Germinal center (tissue), 1 donor: ENCODE measurements around the gene ETNK1.
"Not testable (repeated sequence)": the region's sequence is repeated elsewhere in the genome, so short reads cannot be mapped to it uniquely, and the experiment has no call there.

Experiments used
- DNase-seq: peaks from one replicate; pipeline ENCODE4 v3.0.0; 2012; ENCODE audit warnings: mixed read lengths, low spot score

ETNK1 gene

GRCh38 chr12:22689876-22690275 is 64.9 kb downstream of the ETNK1 start:
- no peak for DNase-seq

DNA sequence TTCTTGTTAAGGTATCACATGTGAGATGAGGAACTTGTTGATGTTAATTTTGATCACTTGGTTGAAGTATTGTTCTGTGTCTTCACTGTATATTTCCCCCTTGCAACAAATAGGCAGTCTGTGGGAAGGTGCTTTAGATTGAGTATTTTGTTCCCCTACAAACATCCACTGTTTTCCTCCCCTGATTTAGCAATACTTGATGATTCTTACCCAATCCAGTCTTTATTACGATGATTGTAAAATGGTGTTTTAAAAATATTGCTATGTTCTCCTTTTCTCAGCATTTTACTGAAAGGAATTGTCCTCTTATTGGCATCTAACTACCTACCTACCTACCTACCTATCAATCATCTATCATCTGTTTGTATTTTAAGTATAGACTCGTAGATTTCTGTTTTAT is 66.3 kb downstream of the ETNK1 start:
- no peak for DNase-seq

DNA sequence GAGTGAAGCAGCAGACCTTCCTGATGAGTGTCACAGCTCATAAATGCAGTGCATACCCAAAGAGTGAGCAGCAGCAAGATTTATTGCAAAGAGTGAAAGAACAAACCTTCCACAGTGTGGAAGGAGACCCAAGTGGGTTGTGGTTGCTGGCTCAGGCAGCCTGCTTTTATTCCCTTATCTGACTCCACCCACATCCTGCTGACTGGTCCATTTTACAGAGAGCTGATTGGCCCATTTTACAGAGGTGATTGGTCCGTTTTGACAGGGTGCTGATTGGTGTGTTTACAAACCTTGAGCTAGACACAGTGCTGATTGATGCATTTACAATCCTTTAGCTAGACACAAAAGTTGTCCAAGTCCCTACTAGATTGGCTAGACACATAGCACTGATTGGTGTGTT is 67.5 kb downstream of the ETNK1 start:
- not testable (repeated sequence) for DNase-seq

DNA sequence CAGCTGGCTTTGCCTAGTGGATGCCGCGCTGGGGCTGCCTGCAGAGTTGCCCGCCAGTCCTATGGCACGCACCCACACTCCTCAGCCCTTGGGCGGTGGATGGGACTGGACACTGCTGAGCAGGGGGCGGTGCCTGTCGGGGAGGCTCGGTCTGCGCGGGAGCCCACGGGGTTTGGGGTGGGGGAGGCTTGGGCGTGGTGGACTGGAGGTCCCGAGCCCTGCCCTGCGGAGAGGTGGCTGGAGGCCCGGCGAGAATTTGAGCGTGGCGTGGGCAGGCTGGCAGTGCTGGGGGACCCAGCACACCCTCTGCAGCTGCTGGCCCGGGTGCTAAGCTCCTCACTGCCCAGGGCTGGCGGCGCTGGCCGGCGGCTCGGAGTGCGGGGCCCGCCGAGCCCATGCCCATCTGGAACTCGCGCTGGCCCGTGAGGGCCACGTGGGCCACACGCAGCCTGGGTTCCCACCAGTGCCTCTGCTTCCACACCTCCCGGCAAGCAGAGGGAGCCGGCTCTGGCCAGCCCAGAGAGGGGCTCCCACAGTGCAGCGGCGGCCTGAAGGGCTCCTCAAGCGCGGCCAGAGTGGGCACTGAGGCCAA is 68.1 kb downstream of the ETNK1 start:
- no peak for DNase-seq

DNA sequence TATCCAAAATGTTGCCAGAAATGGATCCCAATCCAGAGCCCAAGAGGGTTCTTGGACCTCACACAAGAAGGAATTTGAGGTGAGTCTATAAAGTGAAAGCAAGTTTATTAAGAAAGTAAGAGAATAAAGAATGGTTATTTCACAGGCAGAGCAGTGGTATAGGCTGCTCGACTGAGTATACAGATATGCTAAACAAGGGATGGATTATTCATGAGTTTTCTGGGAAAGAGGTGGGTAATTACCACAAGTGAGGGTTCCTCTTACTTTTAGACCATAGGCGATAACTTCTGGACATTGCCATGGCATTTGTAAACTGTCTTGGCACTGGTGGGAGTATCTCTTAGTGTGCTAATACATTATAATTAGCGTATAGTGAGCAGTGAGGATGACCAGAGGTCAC is 73.6 kb downstream of the ETNK1 start:
- DNase-seq, result no peak

DNA sequence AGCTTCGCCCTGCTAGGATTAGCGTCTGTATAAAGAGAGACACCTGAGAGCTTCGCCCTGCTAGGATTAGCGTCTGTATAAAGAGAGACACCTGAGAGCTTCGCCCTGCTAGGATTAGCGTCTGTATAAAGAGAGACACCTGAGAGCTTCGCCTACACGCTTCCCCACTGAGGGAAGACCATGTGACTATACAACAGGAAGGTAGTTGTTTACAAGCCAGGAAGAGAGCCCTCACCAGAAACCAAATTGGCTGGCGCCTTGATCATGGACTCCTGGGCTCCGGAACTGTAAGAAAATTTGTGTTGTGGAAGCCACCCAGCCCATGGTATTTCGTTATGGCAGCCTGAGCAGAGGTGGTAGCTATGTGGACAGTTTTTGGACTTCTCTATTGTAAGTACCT is 74.7 kb downstream of the ETNK1 start:
- DNase-seq, result not testable (repeated sequence)

GRCh38 chr12:22700106-22700505 is 75.1 kb downstream of the ETNK1 start:
- no peak for DNase-seq

GRCh38 chr12:22701216-22701809 is 76.3 kb downstream of the ETNK1 start:
- DNase-seq, result not testable (repeated sequence)

DNA sequence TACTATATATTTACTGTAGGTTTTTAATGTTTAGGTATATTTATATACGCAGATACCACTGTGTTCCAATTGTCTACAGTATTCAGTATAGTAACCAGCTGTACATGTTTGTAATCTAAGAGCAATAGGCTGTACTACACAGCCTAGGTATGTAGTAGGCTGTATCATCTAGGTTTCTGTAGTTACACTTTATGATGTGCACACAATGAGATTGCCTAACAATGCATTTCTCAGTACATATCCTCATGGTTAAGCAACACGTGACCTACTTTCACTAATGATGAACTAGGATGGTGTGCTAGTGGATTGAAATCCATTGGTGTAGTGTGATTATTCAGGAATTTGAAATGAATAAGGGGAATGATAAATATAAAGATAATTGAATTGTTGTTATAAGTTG is 77.7 kb downstream of the ETNK1 start:
- no peak for DNase-seq

DNA sequence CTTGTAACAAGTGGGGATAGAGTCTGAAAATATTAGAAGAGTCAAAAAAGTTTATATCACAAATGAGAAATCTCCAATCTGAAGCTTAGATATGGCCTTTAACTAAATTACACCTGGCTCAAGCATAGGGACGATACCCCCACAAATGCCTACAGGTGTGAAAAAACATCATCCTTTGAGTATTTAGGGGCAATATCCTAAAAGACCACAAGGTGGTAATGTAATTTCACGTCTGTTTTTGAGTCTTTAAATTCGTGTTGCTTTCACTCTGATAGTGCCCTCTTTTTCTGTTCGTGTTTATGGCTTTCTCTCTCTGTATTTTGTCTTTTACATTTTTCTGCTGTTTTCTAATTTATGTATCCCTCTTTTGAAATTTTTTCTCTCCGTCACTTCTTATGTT is 84.3 kb downstream of the ETNK1 start:
- DNase-seq, result peak; percentile 37

GRCh38 chr12:22712083-22712482 is 87.1 kb downstream of the ETNK1 start:
- no peak for DNase-seq

- DNase-seq, result no peak
Observed at GRCh38 chr12:22715254-22715653, 90.3 kb downstream of the ETNK1 start.

DNA sequence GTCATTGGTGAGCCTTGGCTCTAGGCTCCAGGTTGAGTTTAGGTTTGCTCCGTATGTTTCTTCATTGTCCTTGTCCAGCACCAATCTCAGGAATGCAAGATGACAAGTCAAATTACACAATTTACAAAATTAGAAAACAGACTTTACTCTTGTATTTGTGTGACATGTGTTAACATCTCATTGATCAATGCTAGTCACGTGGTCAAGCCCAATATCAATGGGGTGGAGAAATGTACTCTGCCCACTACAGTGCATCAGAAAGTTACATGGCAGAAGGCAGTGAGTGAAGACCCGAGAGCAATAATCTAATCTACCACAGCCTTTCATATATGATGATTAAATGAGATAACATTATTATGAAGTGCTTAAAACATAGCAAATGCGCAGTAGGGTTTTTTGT is 94.8 kb downstream of the ETNK1 start:
- DNase-seq, result no peak

DNA sequence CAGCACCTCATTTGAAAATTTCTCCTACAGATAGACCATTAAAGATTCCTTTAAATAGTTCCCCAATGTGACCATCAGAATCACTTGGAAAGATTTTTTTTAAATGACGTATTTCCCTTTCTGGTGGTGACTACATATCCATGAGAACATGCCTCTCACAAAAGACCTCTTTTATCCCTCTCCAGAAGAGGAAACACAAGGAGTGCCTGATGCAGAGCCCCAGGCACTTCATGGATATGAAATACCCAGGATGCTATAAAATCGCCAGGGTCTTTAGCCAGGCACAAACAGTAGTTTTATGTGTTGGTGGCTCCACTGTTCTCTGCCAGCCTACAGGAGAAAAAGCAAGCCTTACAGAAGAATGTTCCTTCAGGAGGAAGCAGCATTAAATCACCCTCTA is 97.1 kb downstream of the ETNK1 start:
- no peak for DNase-seq

DNA sequence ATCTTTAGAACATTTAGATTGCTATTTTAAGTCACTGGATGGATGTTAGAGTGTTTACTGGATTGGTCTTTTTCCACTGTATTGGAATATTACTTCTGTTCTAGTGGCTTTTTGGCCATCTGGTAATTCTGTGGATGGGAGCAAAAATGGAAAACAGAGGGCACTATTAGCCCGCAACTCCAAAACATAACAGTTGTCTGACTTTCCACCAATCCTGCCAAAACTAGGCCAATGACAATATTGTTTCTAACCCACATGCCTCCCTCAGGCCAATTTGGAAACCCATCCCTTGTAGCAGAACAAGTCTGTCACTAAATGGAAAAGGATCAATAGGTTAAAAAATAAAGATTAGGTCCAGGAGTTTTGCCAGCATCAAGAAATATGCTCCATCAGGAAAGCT is 97.8 kb downstream of the ETNK1 start:
- no peak for DNase-seq

- DNase-seq, result no peak
Observed at GRCh38 chr12:22728987-22729386, 104.0 kb downstream of the ETNK1 start.

- DNase-seq, result no peak
Observed at GRCh38 chr12:22729431-22729956, 104.5 kb downstream of the ETNK1 start.

- no peak for DNase-seq
Observed at GRCh38 chr12:22729957-22730443, 105.0 kb downstream of the ETNK1 start.

DNA sequence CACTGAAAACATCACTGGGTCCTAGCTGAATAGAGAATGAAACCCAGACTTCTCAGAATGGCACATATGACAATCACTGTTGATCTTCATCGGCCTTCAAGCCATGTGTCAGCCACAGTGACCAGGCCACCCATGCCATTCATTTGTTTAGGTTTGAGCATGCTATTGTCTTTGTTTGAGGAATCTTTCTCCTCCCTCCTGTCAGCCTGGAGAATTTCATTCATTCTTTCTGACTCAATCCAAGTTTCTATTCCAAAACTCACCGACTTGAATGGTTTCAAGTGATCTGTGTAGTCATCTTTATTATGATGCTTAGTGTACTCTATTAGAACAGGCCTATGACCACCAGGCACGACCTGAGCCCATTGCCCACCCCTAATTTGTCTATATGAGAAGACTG is 106.3 kb downstream of the ETNK1 start:
- no peak for DNase-seq

GRCh38 chr12:22733756-22734155 is 108.8 kb downstream of the ETNK1 start:
- DNase-seq, result no peak

DNA sequence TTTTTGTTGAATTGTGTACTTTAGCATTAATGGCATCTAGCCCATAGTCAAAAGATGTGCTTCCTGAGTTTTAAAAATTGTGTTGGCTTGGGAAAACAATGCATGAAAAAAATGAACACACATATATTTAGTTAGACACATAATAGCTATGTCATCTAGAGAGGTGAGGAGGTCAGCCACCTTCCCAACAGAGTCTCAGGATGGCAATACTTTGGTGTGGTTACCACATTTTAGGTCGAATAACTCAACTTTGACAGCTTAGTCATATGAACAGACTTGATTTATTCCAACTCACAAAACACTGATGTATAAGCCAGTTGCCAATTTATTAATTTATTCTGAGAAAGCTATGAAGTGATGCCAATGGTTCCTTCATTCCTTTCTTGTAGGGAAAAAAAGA is 114.0 kb downstream of the ETNK1 start:
- DNase-seq, result no peak
